NB4 (cell line): ENCODE measurements around the gene DPH2.

ENCODE experiments used
- DNase-seq: peaks from one replicate; pipeline ENCODE4 v3.0.0; 2010; ENCODE audit warnings: low read depth
- H3K4me3 ChIP-seq: one replicate; pipeline ENCODE4 v1.5.1; 2011; ENCODE audit warnings: mild to moderate bottlenecking, low read depth, low read length, moderate library complexity
- MYC ChIP-seq: IDR thresholded peaks from 2 replicates; pipeline ENCODE4 v1.6.1; 2011; ENCODE audit warnings: low read depth, low read length
- POLR2A ChIP-seq: IDR thresholded peaks from 2 replicates; pipeline ENCODE4 v1.6.1; 2011; ENCODE audit warnings: mild to moderate bottlenecking; ENCODE audit not compliant: insufficient read length; ENCODE audit errors: extremely low read depth
- TF ChIP-seq, protein P1 (sequence below): IDR thresholded peaks from 2 replicates; pipeline ENCODE4 v1.6.1; 2011; ENCODE audit warnings: low read depth, low read length
- TF ChIP-seq, protein P2 (sequence below): IDR thresholded peaks from one replicate; pipeline ENCODE4 v1.5.1; 2012; ENCODE audit warnings: low read depth, low read length

DPH2 gene

DNA sequence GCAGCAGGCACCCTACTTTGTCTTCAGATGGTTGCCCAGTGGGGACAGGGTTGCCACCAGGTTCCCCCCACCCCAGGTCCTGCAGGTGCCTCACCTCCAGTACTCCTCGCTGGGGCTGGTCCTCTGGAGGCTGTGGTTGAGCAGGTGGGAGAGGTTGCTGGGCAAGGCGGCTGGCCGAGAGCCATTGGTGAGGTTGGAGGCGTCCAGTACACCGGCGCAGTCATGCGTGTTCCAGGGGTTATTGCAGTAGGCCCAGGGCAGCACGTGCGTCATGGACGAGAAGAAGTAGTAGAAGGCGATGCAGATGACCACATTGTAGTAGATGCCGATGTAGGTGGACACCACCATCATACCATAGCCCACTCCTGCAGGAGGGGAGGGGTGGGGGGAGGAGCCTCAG, 38.4 kb downstream of the DPH2 start:
- no peak overlapping the region for H3K4me3 ChIP-seq
- no peak for DNase-seq
- TF ChIP-seq MYC (no peak), POLR2A (no peak)
- TF ChIP-seq, protein P1, sequence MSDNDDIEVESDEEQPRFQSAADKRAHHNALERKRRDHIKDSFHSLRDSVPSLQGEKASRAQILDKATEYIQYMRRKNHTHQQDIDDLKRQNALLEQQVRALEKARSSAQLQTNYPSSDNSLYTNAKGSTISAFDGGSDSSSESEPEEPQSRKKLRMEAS: no peak
- TF ChIP-seq, protein P2, sequence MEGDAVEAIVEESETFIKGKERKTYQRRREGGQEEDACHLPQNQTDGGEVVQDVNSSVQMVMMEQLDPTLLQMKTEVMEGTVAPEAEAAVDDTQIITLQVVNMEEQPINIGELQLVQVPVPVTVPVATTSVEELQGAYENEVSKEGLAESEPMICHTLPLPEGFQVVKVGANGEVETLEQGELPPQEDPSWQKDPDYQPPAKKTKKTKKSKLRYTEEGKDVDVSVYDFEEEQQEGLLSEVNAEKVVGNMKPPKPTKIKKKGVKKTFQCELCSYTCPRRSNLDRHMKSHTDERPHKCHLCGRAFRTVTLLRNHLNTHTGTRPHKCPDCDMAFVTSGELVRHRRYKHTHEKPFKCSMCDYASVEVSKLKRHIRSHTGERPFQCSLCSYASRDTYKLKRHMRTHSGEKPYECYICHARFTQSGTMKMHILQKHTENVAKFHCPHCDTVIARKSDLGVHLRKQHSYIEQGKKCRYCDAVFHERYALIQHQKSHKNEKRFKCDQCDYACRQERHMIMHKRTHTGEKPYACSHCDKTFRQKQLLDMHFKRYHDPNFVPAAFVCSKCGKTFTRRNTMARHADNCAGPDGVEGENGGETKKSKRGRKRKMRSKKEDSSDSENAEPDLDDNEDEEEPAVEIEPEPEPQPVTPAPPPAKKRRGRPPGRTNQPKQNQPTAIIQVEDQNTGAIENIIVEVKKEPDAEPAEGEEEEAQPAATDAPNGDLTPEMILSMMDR: no peak

DNA sequence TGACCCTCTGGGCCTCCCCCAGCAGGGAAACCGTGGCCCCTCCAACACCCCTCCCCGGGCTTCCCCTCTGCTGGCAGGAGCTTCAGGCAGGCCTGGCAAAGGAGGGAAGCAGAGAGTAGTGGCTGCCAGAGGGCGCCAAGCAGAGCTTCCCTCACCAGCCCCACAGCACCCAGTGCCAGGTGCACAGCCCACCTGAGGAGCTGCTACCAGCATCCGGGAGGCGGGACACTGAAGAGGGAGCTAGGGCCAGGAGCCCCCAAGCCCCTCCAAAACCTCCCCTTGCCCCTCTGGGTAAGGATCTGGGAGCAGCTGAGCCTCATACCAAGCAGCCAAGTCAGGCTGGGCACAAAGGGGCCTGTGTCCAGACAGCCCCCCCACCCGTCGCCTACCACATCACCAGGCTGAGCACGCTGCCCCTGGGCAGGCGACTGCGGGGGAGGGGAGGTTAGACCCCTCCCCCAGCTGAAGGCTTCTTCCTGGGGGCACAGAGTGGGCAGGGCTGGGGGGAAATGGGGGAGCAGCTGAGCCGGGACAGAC, 41.2 kb downstream of the DPH2 start:
- TF ChIP-seq MYC (no peak), POLR2A (no peak)
- TF ChIP-seq, protein P2: no peak
- TF ChIP-seq, protein P1: no peak
- DNase-seq: no peak
- H3K4me3 ChIP-seq: no peak overlapping the region

DNA sequence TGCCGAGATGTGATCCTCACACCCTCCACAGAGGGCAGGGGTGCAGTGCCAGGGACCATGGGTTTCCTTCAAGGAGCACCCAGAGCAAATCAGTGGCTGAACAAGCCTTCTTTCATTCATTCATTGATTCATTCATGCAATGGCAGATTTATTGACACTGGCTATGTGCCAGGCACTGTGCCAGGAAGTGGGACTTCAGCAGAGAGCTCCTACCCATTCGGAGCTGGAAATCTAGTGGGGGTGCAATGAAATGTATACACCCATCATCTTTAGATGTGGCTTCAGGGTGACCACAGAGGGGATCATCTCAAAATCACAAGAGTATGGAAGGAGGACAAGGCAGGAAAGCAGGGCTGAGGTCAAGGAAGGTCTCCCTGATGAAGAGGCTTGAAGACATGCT, 42.6 kb downstream of the DPH2 start:
- TF ChIP-seq, protein P2: no peak
- TF ChIP-seq POLR2A (no peak), MYC (no peak)
- TF ChIP-seq, protein P1: no peak
- no peak for DNase-seq
- no peak overlapping the region for H3K4me3 ChIP-seq

DNA sequence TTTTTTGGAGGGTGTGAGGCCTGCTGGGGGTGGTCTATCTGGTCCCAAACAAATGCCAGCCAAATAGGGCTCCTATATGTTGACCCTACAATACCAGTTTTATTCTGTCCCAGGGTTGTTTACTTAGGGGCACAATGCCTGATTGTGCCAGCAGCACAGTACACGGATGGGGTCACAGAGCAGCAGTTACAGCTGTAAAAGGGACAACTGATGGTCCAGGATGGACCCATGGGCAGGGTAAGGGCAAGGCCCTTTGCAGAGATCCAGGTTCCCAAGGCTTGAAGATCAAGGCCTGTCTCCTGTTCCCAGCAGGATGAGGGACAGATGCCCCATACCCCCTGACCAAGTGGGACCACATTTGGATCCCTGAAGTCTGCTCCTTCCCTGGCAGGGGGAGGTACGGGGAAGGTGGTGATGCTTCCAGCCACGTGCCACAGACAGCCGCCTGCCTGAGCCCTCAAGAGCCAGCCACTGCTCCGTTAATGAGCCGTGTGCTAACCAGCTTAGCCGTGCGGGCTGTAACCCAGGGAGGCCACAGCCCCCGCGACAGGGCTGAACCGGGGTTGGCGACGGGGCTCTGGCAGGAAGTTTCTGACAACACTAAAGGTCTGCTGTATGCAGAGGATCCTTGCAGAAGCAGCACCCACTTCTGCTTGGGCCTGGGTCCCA, 43.3 kb downstream of the DPH2 start:
- peak; percentile 78 for DNase-seq
- TF ChIP-seq, protein P2: no peak
- TF ChIP-seq, protein P1: peak; percentile 89
- TF ChIP-seq POLR2A: no peak
- TF ChIP-seq MYC: peak; percentile 71
- no peak overlapping the region for H3K4me3 ChIP-seq

DNA sequence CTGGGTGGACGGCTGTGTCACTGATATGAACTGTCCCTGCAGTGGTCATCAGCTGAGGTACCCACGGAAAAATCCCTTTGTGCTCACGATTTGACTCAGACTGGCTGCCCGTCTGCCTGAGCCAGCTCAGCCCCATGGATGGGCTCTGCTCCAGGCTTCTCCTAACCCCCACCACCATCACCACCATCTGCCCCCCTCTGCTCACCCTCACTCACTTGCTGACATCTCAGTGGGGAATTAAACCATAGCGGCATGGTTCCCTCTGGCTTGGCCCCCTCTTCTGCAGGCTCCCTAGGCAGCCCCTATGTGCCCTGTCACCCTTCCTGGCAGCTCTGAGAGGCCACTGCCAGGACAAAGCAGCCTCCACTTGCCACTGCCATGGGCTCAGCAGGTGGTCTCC, 44.1 kb downstream of the DPH2 start:
- DNase-seq: no peak
- TF ChIP-seq POLR2A (no peak), MYC (no peak)
- TF ChIP-seq, protein P1: no peak
- TF ChIP-seq, protein P2: no peak
- no peak overlapping the region for H3K4me3 ChIP-seq
